Measurements from ENCODE around the gene CACTIN. TPM values are rescaled to one million over a fixed set of nuclear protein-coding genes. Genes with fewer than 3 reads are reported as not detected.

The CACTIN gene
- total and polyA plus RNA-seq, 8 donors = 6.8 to 27.2 (median 12.9) TPM

- H3K4me1 ChIP-seq = no peaks in the 10 kb centered on the region
- no peaks in the 10 kb centered on the region for H3K27me3 ChIP-seq
- WGBS, 2 donors = 98% methylated on average over 29 to 33 of the region's 33 CpGs
- H3K27ac ChIP-seq = no peak overlapping the region
- peak in 3 of 6 donors; percentile 8 to 70 (median 28) for DNase-seq
- no peak overlapping the region for H3K4me3 ChIP-seq
- H3K36me3 ChIP-seq = peaks cover 0 to 13% (median 12%) of the 10 kb centered on the region in 3 donors
- H3K9me3 ChIP-seq = no peaks in the 10 kb centered on the region
- no peak for ATAC-seq
- TF ChIP-seq CTCF (IDR thresholded peaks at IDR 0.05) = no peak
- intact Hi-C loops (cut with DNase I) = loop anchor here in 1 of 3 donors (10.0 kb wide), 1 partner anchor 298 kb away; no protein-coding TSS in a partner anchor
- no peak for FAIRE-seq
Measured at GRCh38 chr19:3612330-3612729, 14.3 kb downstream of the CACTIN start.

- Histone ChIP-seq H3K27ac (no peak overlapping the region), H3K36me3 (peaks cover 0 to 13% (median 12%) of the 10 kb centered on the region in 3 donors), H3K27me3 (no peaks in the 10 kb centered on the region), H3K9me3 (no peaks in the 10 kb centered on the region), H3K4me1 (peaks cover 0 to 2% (median 0%) of the 10 kb centered on the region in 3 donors), H3K4me3 (no peak overlapping the region)
- intact Hi-C loops (cut with DNase I) = loop anchor here in 1 of 3 donors (10.0 kb wide), 1 partner anchor 297 kb away; no protein-coding TSS in a partner anchor
- DNase-seq (peak in 3 of 6 donors; percentile 10 to 62 (median 53)), FAIRE-seq (no peak), ATAC-seq (no peak)
- no peak for TF ChIP-seq CTCF (IDR thresholded peaks at IDR 0.05)
- WGBS, 2 donors = 95 to 97% methylated on average over 36 of the region's 36 CpGs
Measured at GRCh38 chr19:3611841-3612240, 14.7 kb downstream of the CACTIN start.

- intact Hi-C loops (cut with DNase I) = loop anchor here in 1 of 3 donors (10.0 kb wide), 1 partner anchor 296 kb away; no protein-coding TSS in a partner anchor
- H3K4me1 ChIP-seq = peaks cover 0 to 10% (median 0%) of the 10 kb centered on the region in 3 donors
Measured at GRCh38 chr19:3610745-3611717, 15.6 kb downstream of the CACTIN start.

More at GRCh38 chr19:3610745-3611717, 15.6 kb downstream of the CACTIN start:
- 88 to 92% methylated on average over 37 to 41 of the region's 41 CpGs for WGBS, 2 donors
- Histone ChIP-seq H3K4me3 (no peak overlapping the region), H3K36me3 (peaks cover 0 to 13% (median 12%) of the 10 kb centered on the region in 3 donors), H3K27ac (no peak overlapping the region), H3K27me3 (no peaks in the 10 kb centered on the region), H3K9me3 (no peaks in the 10 kb centered on the region)
- no peak for TF ChIP-seq CTCF (IDR thresholded peaks at IDR 0.05)
- ATAC-seq = no peak
- no peak for FAIRE-seq
- DNase-seq = peak in 3 of 6 donors; percentile 13 to 72 (median 30)
